ENCODE measurements around the gene UROS. TPM values are rescaled to one million over a fixed set of nuclear protein-coding genes. Genes with fewer than 3 reads are reported as not detected.
A peak's percentile ranks its signal among the peaks of the same experiment; 100 is the strongest.

UROS gene
- total RNA-seq, 6 experiments from 2014 or later = 84.9 to 102 (median 91.4) TPM

DNA sequence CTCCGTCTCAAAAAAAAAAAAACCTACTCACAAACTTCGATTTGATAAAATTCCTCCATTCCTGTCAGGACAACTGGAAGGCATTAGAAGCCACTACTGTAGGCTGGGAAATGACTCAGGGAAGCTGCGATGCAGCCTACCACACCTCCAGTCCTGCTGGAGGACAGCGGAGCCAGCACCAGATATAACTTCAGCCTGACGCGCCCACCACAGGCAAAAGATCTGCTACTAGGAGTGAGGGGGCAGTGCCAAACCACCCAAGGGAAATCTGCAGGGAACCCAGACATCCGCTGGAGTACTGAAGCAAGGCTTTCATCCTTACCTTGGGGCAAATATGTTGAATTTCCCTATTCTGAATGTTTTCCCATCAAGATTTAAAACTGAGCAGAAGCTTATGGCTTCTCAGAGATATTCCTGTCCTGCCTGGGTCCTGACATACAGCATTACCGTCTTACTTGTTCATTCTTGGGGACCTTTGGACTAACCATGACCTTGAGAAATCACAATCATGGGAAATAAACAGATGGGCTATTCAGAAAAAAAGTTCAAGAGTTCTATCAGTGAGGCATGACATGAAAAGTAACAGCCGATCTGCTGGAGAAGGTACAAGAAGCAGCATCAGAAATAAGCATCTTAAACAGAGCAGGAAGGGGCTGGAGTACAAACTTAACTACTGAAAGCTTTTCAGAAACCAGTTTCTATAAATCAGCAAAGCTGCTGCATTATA is 20.7 kb upstream of the UROS start:
- no peaks in the 10 kb centered on the region for H3K9me3 Mint-ChIP-seq
- H3K36me3 Mint-ChIP-seq (ENCODE audit: low read depth) = peaks cover 13% of the 10 kb centered on the region
- H3K4me3 Mint-ChIP-seq = no peak overlapping the region
- no peak for DNase-seq
- no peak overlapping the region; the same call in 1 of the 2 replicates for H3K27ac Mint-ChIP-seq
- TF ChIP-seq, protein P1, sequence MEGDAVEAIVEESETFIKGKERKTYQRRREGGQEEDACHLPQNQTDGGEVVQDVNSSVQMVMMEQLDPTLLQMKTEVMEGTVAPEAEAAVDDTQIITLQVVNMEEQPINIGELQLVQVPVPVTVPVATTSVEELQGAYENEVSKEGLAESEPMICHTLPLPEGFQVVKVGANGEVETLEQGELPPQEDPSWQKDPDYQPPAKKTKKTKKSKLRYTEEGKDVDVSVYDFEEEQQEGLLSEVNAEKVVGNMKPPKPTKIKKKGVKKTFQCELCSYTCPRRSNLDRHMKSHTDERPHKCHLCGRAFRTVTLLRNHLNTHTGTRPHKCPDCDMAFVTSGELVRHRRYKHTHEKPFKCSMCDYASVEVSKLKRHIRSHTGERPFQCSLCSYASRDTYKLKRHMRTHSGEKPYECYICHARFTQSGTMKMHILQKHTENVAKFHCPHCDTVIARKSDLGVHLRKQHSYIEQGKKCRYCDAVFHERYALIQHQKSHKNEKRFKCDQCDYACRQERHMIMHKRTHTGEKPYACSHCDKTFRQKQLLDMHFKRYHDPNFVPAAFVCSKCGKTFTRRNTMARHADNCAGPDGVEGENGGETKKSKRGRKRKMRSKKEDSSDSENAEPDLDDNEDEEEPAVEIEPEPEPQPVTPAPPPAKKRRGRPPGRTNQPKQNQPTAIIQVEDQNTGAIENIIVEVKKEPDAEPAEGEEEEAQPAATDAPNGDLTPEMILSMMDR (IDR thresholded peaks at IDR 0.05) = no peak
- peaks cover 13% of the 10 kb centered on the region for H3K4me1 Mint-ChIP-seq (ENCODE audit: low read depth)
- H3K27me3 Mint-ChIP-seq (ENCODE audit: insufficient read depth) = peaks cover 2% of the 10 kb centered on the region

DNA sequence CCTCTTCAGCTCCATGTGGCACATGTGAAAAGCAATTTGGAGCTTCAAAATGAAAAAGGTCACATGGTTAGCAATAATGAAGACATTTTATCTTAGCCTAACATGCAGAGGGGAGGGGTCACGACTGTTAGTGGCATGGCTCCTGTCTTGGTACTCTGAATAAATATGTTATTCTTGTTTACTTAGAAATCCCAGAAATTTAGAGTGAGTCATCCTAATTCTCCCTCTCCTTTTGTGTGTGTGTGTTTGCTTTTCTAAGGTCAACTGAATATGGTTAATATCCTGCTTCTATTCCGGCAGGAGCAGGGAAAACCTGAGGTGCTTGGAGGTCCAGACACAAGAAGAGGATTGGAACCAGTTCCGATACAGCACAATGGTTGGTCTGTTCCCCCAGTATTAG is 17.9 kb upstream of the UROS start:
- DNase-seq = peak; percentile 7
- H3K4me1 Mint-ChIP-seq (ENCODE audit: low read depth) = peaks cover 13% of the 10 kb centered on the region
- H3K4me3 Mint-ChIP-seq = no peak overlapping the region
- H3K27ac Mint-ChIP-seq = peak overlapping the region; percentile 20; the same call in 1 of the 2 replicates
- TF ChIP-seq, protein P1 (IDR thresholded peaks at IDR 0.05) = no peak
- H3K9me3 Mint-ChIP-seq = no peaks in the 10 kb centered on the region
- no peaks in the 10 kb centered on the region; the same call in none of the 2 replicates for H3K27me3 Mint-ChIP-seq (ENCODE audit: insufficient read depth)
- H3K36me3 Mint-ChIP-seq (ENCODE audit: low read depth) = peaks cover 15% of the 10 kb centered on the region

DNA sequence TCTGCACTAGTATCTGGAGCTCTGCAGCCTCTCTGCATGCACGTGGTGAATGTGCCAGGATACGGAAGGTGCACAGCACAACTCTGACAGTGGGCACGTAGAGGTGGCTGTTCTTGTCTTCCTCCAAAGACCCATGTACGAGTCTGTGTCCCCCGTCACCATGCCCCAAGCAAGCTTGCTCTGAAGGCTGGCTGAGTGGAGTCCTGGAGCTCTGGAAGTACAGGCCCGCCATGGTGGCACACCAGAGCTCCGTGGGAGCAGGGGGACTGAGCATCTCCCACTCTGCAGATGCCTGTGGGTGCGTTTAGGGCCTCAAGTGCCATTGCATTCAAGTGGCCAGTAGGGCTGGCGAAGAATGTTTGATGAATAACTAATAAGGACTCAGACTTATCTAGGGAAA is 17.3 kb upstream of the UROS start:
- Mint-ChIP-seq H3K4me3 (no peak overlapping the region), H3K27me3 (ENCODE audit: insufficient read depth) (no peaks in the 10 kb centered on the region; the same call in none of the 2 replicates), H3K9me3 (no peaks in the 10 kb centered on the region), H3K4me1 (ENCODE audit: low read depth) (peaks cover 13% of the 10 kb centered on the region), H3K36me3 (ENCODE audit: low read depth) (peaks cover 20% of the 10 kb centered on the region), H3K27ac (no peak overlapping the region)
- DNase-seq = no peak
- TF ChIP-seq, protein P1 (IDR thresholded peaks at IDR 0.05) = no peak

DNA sequence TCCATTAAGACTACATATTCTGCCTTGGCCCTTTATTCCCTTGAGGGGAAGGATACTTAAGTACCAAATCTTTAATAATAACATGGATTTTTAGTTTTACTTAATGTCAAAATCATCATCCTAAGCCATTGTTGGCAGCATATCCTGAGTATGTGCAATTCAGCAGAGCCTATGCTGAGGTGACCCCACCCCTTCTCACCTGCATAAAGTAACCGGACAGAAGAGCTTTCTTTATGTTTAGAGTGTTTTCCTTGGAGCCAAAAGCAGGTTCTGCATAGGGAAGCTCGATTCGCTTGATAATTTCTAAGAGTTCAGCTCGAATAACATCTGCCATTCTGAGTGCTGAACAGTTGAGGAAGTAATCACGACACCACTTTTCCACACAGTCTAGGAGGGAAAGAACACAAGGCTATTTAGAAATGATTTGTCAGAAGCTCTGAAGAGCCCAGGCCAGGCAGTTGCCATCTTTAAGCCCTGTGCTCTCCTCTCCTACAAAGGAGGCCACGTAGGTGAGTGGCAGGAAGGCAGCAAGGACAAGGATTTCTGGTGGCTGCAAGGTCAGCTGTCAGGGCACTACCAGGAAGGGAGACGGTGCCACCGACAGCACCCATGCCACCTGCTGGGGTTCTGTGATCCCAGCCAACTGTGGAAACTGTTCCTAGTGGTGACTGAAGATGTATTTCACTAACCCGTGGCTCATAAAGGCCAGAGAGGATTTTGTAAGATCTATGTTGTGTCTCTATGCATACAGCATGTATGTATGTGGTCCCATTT is 15.9 kb upstream of the UROS start:
- peak overlapping the region; percentile 55; the same call in 1 of the 2 replicates for H3K27ac Mint-ChIP-seq

DNA sequence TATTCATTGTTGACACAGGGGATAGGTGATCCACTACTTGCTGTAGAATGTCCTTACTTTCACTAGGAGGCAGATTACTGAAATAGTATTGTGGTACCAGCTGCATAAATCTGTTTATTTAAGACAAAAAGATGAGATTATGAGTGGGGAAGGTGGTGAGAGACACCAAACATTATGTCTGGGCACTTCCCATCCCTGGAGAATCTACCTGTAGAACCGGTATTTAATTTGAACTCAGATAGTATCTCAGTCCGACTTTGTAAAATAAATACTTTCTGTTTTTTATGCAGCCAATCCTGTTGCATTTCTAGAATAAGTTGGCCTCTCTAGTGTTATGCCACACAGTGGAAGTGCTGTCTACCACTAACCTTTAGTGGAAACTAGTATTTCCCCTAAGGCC is 13.7 kb upstream of the UROS start:
- TF ChIP-seq, protein P1 (IDR thresholded peaks at IDR 0.05) = no peak

More for the DNA sequence above, 15.9 kb upstream of the UROS start:
- Mint-ChIP-seq H3K4me3 (no peak overlapping the region), H3K9me3 (no peaks in the 10 kb centered on the region), H3K27me3 (ENCODE audit: insufficient read depth) (no peaks in the 10 kb centered on the region; the same call in none of the 2 replicates), H3K4me1 (ENCODE audit: low read depth) (peaks cover 13% of the 10 kb centered on the region), H3K36me3 (ENCODE audit: low read depth) (peaks cover 23% of the 10 kb centered on the region)
- TF ChIP-seq, protein P1 (IDR thresholded peaks at IDR 0.05) = no peak
- DNase-seq = no peak

More for the DNA sequence above, 13.7 kb upstream of the UROS start:
- no peaks in the 10 kb centered on the region for H3K9me3 Mint-ChIP-seq
- peaks cover 13% of the 10 kb centered on the region for H3K4me1 Mint-ChIP-seq (ENCODE audit: low read depth)
- H3K27ac Mint-ChIP-seq = no peak overlapping the region
- peaks cover 28% of the 10 kb centered on the region for H3K36me3 Mint-ChIP-seq (ENCODE audit: low read depth)
- no peak overlapping the region for H3K4me3 Mint-ChIP-seq
- no peak for DNase-seq
- no peaks in the 10 kb centered on the region; the same call in none of the 2 replicates for H3K27me3 Mint-ChIP-seq (ENCODE audit: insufficient read depth)
